Activated CD8-positive, alpha-beta T cell treated with anti-CD3 and anti-CD28 coated beads, Interleukin-2, amount 10 ng/mL, durations not matched to agents 7 days and 5 days (primary cell): ENCODE data around the gene SLC2A13. TPM values are rescaled to one million over a fixed set of nuclear protein-coding genes. Genes with fewer than 3 reads are reported as not detected.
"Not testable (repeated sequence)": the region's sequence is repeated elsewhere in the genome, so short reads cannot be mapped to it uniquely, and the experiment has no call there.

ENCODE experiments used
- ATAC-seq: fragments of 150-1000 bp; cut with Tn5 transposase; one replicate; pipeline ENCODE4 v1.10.0; 2021; ENCODE audit warnings: moderate library complexity
- CTCF ChIA-PET: fragments of 350-600 bp; sonication (Branson Sonifier 250); formaldehyde crosslinking; loops from one replicate; lab custom pipeline; 2021; ENCODE audit warnings: antibody characterized with exemption; lab: Charles Lee
- POLR2A ChIA-PET: fragments of 350-600 bp; sonication (Branson Sonifier 250); formaldehyde crosslinking; loops from one replicate; lab custom pipeline; 2021; ENCODE audit warnings: antibody characterized with exemption; lab: Charles Lee
- DNase-seq: peaks from one replicate; pipeline ENCODE4 v3.0.0-alpha.2; 2020
- H3K27ac Mint-ChIP-seq: one replicate; pipeline ENCODE4 v1.8.0; 2021; ENCODE audit warnings: mild to moderate bottlenecking, mixed read lengths
- H3K27me3 Mint-ChIP-seq: one replicate; pipeline ENCODE4 v1.8.0; 2021; ENCODE audit warnings: low read depth, mixed read lengths
- H3K36me3 Mint-ChIP-seq: one replicate; pipeline ENCODE4 v1.8.0; 2021; ENCODE audit warnings: low read depth, mixed read lengths
- H3K4me1 Mint-ChIP-seq: one replicate; pipeline ENCODE4 v1.8.0; 2021; ENCODE audit warnings: low read depth, mixed read lengths
- H3K4me3 Mint-ChIP-seq: one replicate; pipeline ENCODE4 v1.8.0; 2021; ENCODE audit warnings: mild to moderate bottlenecking, mixed read lengths
- H3K9me3 Mint-ChIP-seq: one replicate; pipeline ENCODE4 v1.8.0; 2022; ENCODE audit warnings: mixed read lengths; ENCODE audit not compliant: insufficient read depth
- total RNA-seq, 2 experiments: library from RNA; stranded (reverse); gene quantifications; one replicate each; pipeline ENCODE4 v1.2.3, GENCODE V29; 2021

SLC2A13 gene
- total RNA-seq, 2 experiments from 2014 or later: 5.2 to 5.4 TPM

GRCh38 chr12:39919790-39920189 lies 186.1 kb downstream of the SLC2A13 start:
- no peak overlapping the region for H3K27ac Mint-ChIP-seq
- no peaks in the 10 kb centered on the region for H3K9me3 Mint-ChIP-seq
- H3K4me3 Mint-ChIP-seq: no peak overlapping the region
- CTCF ChIA-PET: no interaction called here
- no peaks in the 10 kb centered on the region for H3K36me3 Mint-ChIP-seq
- ATAC-seq: no peak
- DNase-seq: no peak
- no peaks in the 10 kb centered on the region for H3K4me1 Mint-ChIP-seq
- POLR2A ChIA-PET: no interaction called here
- H3K27me3 Mint-ChIP-seq: no peaks in the 10 kb centered on the region

- Mint-ChIP-seq H3K4me1 (no peaks in the 10 kb centered on the region), H3K36me3 (no peaks in the 10 kb centered on the region), H3K4me3 (no peak overlapping the region), H3K27me3 (no peaks in the 10 kb centered on the region), H3K9me3 (no peaks in the 10 kb centered on the region), H3K27ac (no peak overlapping the region)
- no peak for DNase-seq
- ATAC-seq: no peak
- POLR2A ChIA-PET: no interaction called here
- CTCF ChIA-PET: no interaction called here
Observed at GRCh38 chr12:39915249-39915648, 190.6 kb downstream of the SLC2A13 start.

GRCh38 chr12:39912211-39912980 lies 193.5 kb downstream of the SLC2A13 start:
- ATAC-seq (no peak), DNase-seq (no peak)
- Mint-ChIP-seq H3K9me3 (no peaks in the 10 kb centered on the region), H3K27ac (no peak overlapping the region), H3K27me3 (no peaks in the 10 kb centered on the region), H3K4me3 (no peak overlapping the region), H3K36me3 (no peaks in the 10 kb centered on the region), H3K4me1 (no peaks in the 10 kb centered on the region)
- CTCF ChIA-PET: no interaction called here
- POLR2A ChIA-PET: no interaction called here

GRCh38 chr12:39906237-39906636 lies 199.6 kb downstream of the SLC2A13 start:
- H3K27ac Mint-ChIP-seq: no peak overlapping the region
- no peaks in the 10 kb centered on the region for H3K36me3 Mint-ChIP-seq
- CTCF ChIA-PET: no interaction called here
- POLR2A ChIA-PET: no interaction called here
- H3K4me1 Mint-ChIP-seq: no peaks in the 10 kb centered on the region
- H3K27me3 Mint-ChIP-seq: no peaks in the 10 kb centered on the region
- H3K4me3 Mint-ChIP-seq: no peak overlapping the region
- ATAC-seq (no peak), DNase-seq (no peak)
- H3K9me3 Mint-ChIP-seq: no peaks in the 10 kb centered on the region

GRCh38 chr12:39905152-39905551 lies 200.7 kb downstream of the SLC2A13 start:
- CTCF ChIA-PET: no interaction called here

GRCh38 chr12:39902821-39903220 lies 203.1 kb downstream of the SLC2A13 start:
- no peaks in the 10 kb centered on the region for H3K27me3 Mint-ChIP-seq
- H3K4me1 Mint-ChIP-seq: no peaks in the 10 kb centered on the region
- H3K4me3 Mint-ChIP-seq: no peak overlapping the region
- H3K9me3 Mint-ChIP-seq: no peaks in the 10 kb centered on the region
- H3K36me3 Mint-ChIP-seq: no peaks in the 10 kb centered on the region
- CTCF ChIA-PET: no interaction called here
- POLR2A ChIA-PET: no interaction called here
- H3K27ac Mint-ChIP-seq: no peak overlapping the region
- ATAC-seq: no peak
- no peak for DNase-seq

More at GRCh38 chr12:39905152-39905551, 200.7 kb downstream of the SLC2A13 start:
- DNase-seq: no peak
- Mint-ChIP-seq H3K4me3 (no peak overlapping the region), H3K27me3 (no peaks in the 10 kb centered on the region), H3K4me1 (no peaks in the 10 kb centered on the region), H3K9me3 (no peaks in the 10 kb centered on the region), H3K27ac (no peak overlapping the region), H3K36me3 (no peaks in the 10 kb centered on the region)
- POLR2A ChIA-PET: no interaction called here
- ATAC-seq: no peak

- CTCF ChIA-PET: no interaction called here
- Mint-ChIP-seq H3K9me3 (peaks cover 6% of the 10 kb centered on the region), H3K4me1 (no peaks in the 10 kb centered on the region), H3K27me3 (no peaks in the 10 kb centered on the region), H3K27ac (no peak overlapping the region), H3K36me3 (no peaks in the 10 kb centered on the region), H3K4me3 (no peak overlapping the region)
- POLR2A ChIA-PET: no interaction called here
- no peak for ATAC-seq
- DNase-seq: no peak
Observed at GRCh38 chr12:39897315-39897714, 208.6 kb downstream of the SLC2A13 start.

- H3K27me3 Mint-ChIP-seq, ATAC-seq, DNase-seq, H3K36me3 Mint-ChIP-seq, H3K27ac Mint-ChIP-seq, H3K9me3 Mint-ChIP-seq, H3K4me3 Mint-ChIP-seq, CTCF ChIA-PET, H3K4me1 Mint-ChIP-seq: not testable (repeated sequence)
- POLR2A ChIA-PET: interaction anchor here (0.6 kb wide), 1 partner anchor 224 kb away, joined by 3 read pairs; no protein-coding TSS in a partner anchor
Observed at GRCh38 chr12:39893388-39893787, 212.5 kb downstream of the SLC2A13 start.

GRCh38 chr12:39892146-39892545 lies 213.7 kb downstream of the SLC2A13 start:
- H3K27ac Mint-ChIP-seq: no peak overlapping the region
- ChIA-PET POLR2A (no interaction called here), CTCF (no interaction called here)
- H3K27me3 Mint-ChIP-seq: no peaks in the 10 kb centered on the region
- no peaks in the 10 kb centered on the region for H3K4me1 Mint-ChIP-seq
- H3K4me3 Mint-ChIP-seq: no peak overlapping the region
- peaks cover 6% of the 10 kb centered on the region for H3K9me3 Mint-ChIP-seq
- ATAC-seq (no peak), DNase-seq (no peak)
- H3K36me3 Mint-ChIP-seq: no peaks in the 10 kb centered on the region

- no peak overlapping the region for H3K27ac Mint-ChIP-seq
- ChIA-PET CTCF (no interaction called here), POLR2A (no interaction called here)
- H3K4me3 Mint-ChIP-seq: no peak overlapping the region
- DNase-seq: no peak
- H3K4me1 Mint-ChIP-seq: no peaks in the 10 kb centered on the region
- H3K36me3 Mint-ChIP-seq: no peaks in the 10 kb centered on the region
- no peaks in the 10 kb centered on the region for H3K9me3 Mint-ChIP-seq
- H3K27me3 Mint-ChIP-seq: no peaks in the 10 kb centered on the region
- ATAC-seq: no peak
Observed at GRCh38 chr12:39887856-39888255, 218.0 kb downstream of the SLC2A13 start.

GRCh38 chr12:39886106-39886505 lies 219.8 kb downstream of the SLC2A13 start:
- Mint-ChIP-seq H3K27me3 (no peaks in the 10 kb centered on the region), H3K4me1 (no peaks in the 10 kb centered on the region), H3K27ac (no peak overlapping the region), H3K36me3 (no peaks in the 10 kb centered on the region), H3K4me3 (no peak overlapping the region), H3K9me3 (no peaks in the 10 kb centered on the region)
- POLR2A ChIA-PET: no interaction called here
- DNase-seq (no peak), ATAC-seq (no peak)
- CTCF ChIA-PET: no interaction called here

- CTCF ChIA-PET: no interaction called here
- no peaks in the 10 kb centered on the region for H3K9me3 Mint-ChIP-seq
- H3K4me1 Mint-ChIP-seq: no peaks in the 10 kb centered on the region
- DNase-seq (no peak), ATAC-seq (no peak)
- POLR2A ChIA-PET: no interaction called here
- no peaks in the 10 kb centered on the region for H3K27me3 Mint-ChIP-seq
- no peak overlapping the region for H3K4me3 Mint-ChIP-seq
- no peaks in the 10 kb centered on the region for H3K36me3 Mint-ChIP-seq
- H3K27ac Mint-ChIP-seq: no peak overlapping the region
Observed at GRCh38 chr12:39884616-39885125, 221.2 kb downstream of the SLC2A13 start.
